RWPE2 (cell line): ENCODE results near the gene CNTNAP5.

Experiments
- ATAC-seq: fragments of 200-7000 bp; cut with Tn5 transposase; 3 replicates; pipeline ENCODE4 v1.9.1; 2021; ENCODE audit warnings: low read depth
- DNase-seq: peaks from one replicate; pipeline ENCODE4 v3.0.0-alpha.2; 2020; ENCODE audit warnings: low spot score
- H3K27ac ChIP-seq: fragments of 450-650 bp; 2 replicates; pipeline ENCODE4 v1.5.1; 2017; ENCODE audit warnings: mild to moderate bottlenecking; ENCODE audit not compliant: poor library complexity, severe bottlenecking
- H3K27me3 ChIP-seq: fragments of 250-450 bp; sonication (Bioruptor Pico); 2 replicates; pipeline ENCODE4 v1.5.1; 2021; ENCODE audit warnings: mild to moderate bottlenecking, moderate library complexity; ENCODE audit not compliant: insufficient read depth, poor library complexity, severe bottlenecking
- H3K36me3 ChIP-seq: fragments of 250-450 bp; sonication (Bioruptor Pico); 2 replicates; pipeline ENCODE4 v1.5.1; 2020; ENCODE audit warnings: low read depth, mild to moderate bottlenecking, moderate library complexity
- H3K4me1 ChIP-seq: fragments of 250-450 bp; sonication (Bioruptor Pico); 2 replicates; pipeline ENCODE4 v1.5.1; 2021; ENCODE audit warnings: mild to moderate bottlenecking, moderate library complexity; ENCODE audit not compliant: insufficient read depth, poor library complexity, severe bottlenecking
- H3K4me3 ChIP-seq: fragments of 250-450 bp; sonication (Bioruptor Pico); 2 replicates; pipeline ENCODE4 v1.5.1; 2021; ENCODE audit warnings: mild to moderate bottlenecking, moderate library complexity; ENCODE audit not compliant: severe bottlenecking
- H3K9me3 ChIP-seq: fragments of 250-450 bp; sonication (Bioruptor Pico); 2 replicates; pipeline ENCODE4 v1.5.1; 2021; ENCODE audit warnings: mild to moderate bottlenecking, moderate library complexity; ENCODE audit not compliant: severe bottlenecking
- TF ChIP-seq, protein P1 (sequence below): fragments of 450-650 bp; IDR thresholded peaks from one replicate; pipeline ENCODE4 v1.5.1; 2017; ENCODE audit warnings: mild to moderate bottlenecking, moderate library complexity; ENCODE audit not compliant: poor library complexity, severe bottlenecking

CNTNAP5 gene

DNA sequence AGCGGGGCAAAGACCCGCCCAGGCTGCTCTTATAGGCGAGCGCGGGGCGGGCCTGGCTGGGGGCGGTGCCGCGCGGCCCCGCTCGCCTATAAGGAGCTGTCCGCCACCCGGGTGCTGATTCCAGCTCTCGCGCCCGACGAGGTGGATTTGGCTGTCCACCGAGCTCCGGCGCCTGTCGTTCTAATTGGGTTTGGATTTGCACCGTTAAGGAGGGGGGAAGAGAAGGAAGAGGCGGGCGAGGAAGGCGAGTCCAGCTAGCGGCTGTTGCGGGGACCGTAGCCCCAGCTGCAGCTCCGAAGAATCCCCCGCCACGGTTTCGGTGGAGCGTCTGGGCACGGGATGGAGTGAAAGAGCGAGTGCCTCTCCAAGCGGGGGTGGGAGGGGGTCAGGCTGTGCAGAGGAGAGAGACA is at the start of gene CNTNAP5:
Gene CNTNAP5 (plus strand): TSS at position 117 of the 410 bp plus-strand sequence. CDS start 364 bp downstream, outside the sequence.
- Histone ChIP-seq H3K27ac (no peak within 1 kb of the TSS), H3K27me3 (peaks cover 39% of the 10 kb centered on the region), H3K9me3 (no peaks in the 10 kb centered on the region), H3K36me3 (no peaks in the 10 kb centered on the region), H3K4me3 (no peak within 1 kb of the TSS), H3K4me1 (no peaks in the 10 kb centered on the region)
- DNase-seq: no peak
- ATAC-seq: peak; percentile 67
- TF ChIP-seq, protein P1, sequence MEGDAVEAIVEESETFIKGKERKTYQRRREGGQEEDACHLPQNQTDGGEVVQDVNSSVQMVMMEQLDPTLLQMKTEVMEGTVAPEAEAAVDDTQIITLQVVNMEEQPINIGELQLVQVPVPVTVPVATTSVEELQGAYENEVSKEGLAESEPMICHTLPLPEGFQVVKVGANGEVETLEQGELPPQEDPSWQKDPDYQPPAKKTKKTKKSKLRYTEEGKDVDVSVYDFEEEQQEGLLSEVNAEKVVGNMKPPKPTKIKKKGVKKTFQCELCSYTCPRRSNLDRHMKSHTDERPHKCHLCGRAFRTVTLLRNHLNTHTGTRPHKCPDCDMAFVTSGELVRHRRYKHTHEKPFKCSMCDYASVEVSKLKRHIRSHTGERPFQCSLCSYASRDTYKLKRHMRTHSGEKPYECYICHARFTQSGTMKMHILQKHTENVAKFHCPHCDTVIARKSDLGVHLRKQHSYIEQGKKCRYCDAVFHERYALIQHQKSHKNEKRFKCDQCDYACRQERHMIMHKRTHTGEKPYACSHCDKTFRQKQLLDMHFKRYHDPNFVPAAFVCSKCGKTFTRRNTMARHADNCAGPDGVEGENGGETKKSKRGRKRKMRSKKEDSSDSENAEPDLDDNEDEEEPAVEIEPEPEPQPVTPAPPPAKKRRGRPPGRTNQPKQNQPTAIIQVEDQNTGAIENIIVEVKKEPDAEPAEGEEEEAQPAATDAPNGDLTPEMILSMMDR: no peak

DNA sequence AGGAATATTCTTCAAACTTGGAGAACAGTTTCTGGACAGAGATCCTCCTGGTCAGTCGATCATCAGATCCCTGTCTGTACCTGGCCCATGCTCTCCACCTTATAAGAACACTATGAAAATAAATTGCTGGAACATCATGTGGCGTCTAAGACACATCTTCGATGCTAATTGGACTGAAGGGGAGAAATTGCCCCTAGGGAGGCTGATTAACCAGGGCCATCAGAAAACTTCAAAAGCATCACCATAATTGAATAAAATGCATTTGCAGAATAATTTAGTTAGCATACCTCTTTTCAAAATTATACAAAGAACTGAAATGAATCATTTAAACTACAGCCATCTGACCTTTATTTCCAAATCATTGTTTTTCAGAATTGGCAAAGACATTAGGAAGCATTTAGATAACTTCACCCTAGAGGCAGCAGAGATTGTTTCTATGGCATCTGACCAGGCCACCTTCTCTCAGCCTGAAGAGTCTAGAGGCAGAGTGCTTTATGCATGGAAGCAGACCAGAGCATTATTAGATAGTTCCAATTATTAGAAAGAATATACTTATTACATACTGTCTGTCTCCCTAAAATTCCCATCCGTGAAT is 48.9 kb upstream of the CNTNAP5 start:
- no peaks in the 10 kb centered on the region for H3K27me3 ChIP-seq
- TF ChIP-seq, protein P1: no peak
- ATAC-seq (no peak), DNase-seq (no peak)
- H3K9me3 ChIP-seq: no peaks in the 10 kb centered on the region
- no peak overlapping the region for H3K4me3 ChIP-seq
- H3K36me3 ChIP-seq: no peaks in the 10 kb centered on the region
- H3K4me1 ChIP-seq: no peaks in the 10 kb centered on the region
- H3K27ac ChIP-seq: no peak overlapping the region

DNA sequence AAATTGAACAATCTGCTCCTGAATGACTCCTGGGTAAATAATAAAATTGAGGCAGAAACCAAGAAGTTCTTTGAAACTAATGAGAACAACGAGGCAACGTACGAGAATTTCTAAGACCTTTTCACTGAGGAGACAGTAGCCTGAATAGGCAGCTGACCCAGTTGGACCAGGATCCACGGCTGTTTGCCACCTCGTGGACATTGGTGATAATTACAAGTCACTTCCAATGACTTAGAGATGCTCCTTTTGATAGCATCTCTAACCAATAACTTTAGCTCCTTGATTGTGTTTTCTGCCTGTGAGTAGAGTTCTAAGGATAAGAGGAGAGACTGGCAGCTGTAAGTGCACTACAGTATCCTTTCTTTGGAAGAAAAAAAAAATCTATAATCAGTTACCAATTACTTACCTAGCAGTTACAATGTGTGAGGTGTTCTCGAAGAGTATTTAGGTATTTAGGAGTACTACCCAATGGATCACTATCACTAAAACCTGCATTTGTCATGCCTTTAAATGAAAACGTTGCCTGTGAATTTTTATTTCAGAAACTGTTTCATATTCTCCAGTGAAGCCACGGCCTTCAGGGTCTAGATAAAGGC is 31.3 kb upstream of the CNTNAP5 start:
- Histone ChIP-seq H3K4me3 (no peak overlapping the region), H3K9me3 (no peaks in the 10 kb centered on the region), H3K4me1 (no peaks in the 10 kb centered on the region), H3K27me3 (no peaks in the 10 kb centered on the region), H3K27ac (no peak overlapping the region), H3K36me3 (no peaks in the 10 kb centered on the region)
- TF ChIP-seq, protein P1: peak; percentile 70
- ATAC-seq (peak; percentile 68; the same call in 1 of the 3 replicates), DNase-seq (no peak)

- Histone ChIP-seq H3K4me1 (no peaks in the 10 kb centered on the region), H3K36me3 (no peaks in the 10 kb centered on the region), H3K27ac (no peak overlapping the region), H3K9me3 (no peaks in the 10 kb centered on the region), H3K27me3 (no peaks in the 10 kb centered on the region), H3K4me3 (no peak overlapping the region)
- ATAC-seq (no peak), DNase-seq (no peak)
- TF ChIP-seq, protein P1: no peak
Observed at GRCh38 chr2:123999681-124000080, 25.4 kb upstream of the CNTNAP5 start.

DNA sequence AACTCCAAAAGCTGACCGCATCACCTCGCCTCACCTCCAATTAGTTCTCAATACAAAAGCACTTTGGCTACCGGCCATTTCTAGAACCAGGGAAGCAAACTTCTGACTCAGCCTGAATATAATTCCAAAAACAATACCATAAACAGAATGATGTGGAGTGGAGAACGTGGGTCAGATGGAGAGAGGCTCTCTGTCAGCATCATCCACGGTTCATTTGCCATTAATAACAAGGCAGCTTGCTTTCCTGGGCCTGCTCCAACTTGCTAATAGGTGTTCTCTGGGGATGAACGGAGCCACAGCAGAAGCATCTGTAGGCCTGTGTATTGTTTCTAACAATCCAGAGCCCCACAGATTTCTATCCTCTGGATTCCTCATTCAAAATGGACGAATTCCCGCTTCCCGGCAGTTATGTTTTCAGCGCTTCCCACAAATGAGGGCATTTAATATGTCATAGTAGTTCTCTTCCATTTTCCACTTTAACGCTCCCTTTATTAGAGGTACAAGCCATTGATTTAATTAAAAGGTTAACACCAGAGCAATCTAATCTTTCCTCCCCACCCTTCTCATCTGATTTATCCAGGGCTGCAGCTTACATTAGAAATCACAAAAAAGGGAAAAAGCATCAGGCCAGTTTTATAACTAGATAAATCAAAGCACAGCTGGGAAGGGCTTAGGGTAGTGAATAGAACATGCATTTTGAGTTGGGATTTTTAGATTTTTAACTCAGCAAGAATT is 23.2 kb upstream of the CNTNAP5 start:
- TF ChIP-seq, protein P1: no peak
- no peaks in the 10 kb centered on the region for H3K36me3 ChIP-seq
- no peaks in the 10 kb centered on the region for H3K9me3 ChIP-seq
- H3K4me3 ChIP-seq: no peak overlapping the region
- no peaks in the 10 kb centered on the region for H3K27me3 ChIP-seq
- DNase-seq (no peak), ATAC-seq (no peak)
- H3K4me1 ChIP-seq: no peaks in the 10 kb centered on the region
- H3K27ac ChIP-seq: no peak overlapping the region
